ENCODE data around the gene UCHL5. TPM values are rescaled to one million over a fixed set of nuclear protein-coding genes. Genes with fewer than 3 reads are reported as not detected.

UCHL5 gene
- total RNA-seq, 1 donor from 2014 or later = 24.9 TPM

DNA sequence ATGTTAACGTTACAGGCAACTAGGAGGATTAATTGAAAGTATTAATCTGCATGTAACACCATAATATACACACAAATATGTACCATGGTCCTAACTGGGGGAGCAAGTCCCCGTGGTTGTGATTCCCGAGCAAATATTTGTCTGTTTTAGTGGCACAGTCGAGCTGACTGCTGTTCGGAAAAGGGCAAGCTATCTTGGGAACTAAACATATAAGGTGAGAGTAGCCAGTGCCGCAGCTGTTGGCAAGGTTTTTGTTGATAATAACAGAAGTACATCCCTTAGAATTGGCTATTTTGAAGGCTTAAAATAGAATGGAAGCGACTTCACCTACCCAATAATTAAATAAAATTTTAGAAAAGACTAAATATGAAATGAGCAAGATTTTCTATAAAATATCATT lies 45.5 kb downstream of the UCHL5 start:
- no peak for DNase-seq (ENCODE audit: low spot score)
- H3K27me3 Mint-ChIP-seq (ENCODE audit: unreplicated experiment) = peaks cover 2% of the 10 kb centered on the region
- H3K4me1 Mint-ChIP-seq (ENCODE audit: unreplicated experiment) = no peaks in the 10 kb centered on the region
- no peaks in the 10 kb centered on the region for H3K36me3 Mint-ChIP-seq (ENCODE audit: low read depth, unreplicated experiment)
- H3K27ac Mint-ChIP-seq (ENCODE audit: unreplicated experiment) = no peak overlapping the region
- TF ChIP-seq, protein P1, sequence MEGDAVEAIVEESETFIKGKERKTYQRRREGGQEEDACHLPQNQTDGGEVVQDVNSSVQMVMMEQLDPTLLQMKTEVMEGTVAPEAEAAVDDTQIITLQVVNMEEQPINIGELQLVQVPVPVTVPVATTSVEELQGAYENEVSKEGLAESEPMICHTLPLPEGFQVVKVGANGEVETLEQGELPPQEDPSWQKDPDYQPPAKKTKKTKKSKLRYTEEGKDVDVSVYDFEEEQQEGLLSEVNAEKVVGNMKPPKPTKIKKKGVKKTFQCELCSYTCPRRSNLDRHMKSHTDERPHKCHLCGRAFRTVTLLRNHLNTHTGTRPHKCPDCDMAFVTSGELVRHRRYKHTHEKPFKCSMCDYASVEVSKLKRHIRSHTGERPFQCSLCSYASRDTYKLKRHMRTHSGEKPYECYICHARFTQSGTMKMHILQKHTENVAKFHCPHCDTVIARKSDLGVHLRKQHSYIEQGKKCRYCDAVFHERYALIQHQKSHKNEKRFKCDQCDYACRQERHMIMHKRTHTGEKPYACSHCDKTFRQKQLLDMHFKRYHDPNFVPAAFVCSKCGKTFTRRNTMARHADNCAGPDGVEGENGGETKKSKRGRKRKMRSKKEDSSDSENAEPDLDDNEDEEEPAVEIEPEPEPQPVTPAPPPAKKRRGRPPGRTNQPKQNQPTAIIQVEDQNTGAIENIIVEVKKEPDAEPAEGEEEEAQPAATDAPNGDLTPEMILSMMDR (IDR thresholded peaks at IDR 0.05; ENCODE audit: unreplicated experiment) = no peak
- H3K4me3 Mint-ChIP-seq (ENCODE audit: unreplicated experiment) = no peak overlapping the region
- H3K9me3 Mint-ChIP-seq (ENCODE audit: unreplicated experiment) = no peaks in the 10 kb centered on the region

DNA sequence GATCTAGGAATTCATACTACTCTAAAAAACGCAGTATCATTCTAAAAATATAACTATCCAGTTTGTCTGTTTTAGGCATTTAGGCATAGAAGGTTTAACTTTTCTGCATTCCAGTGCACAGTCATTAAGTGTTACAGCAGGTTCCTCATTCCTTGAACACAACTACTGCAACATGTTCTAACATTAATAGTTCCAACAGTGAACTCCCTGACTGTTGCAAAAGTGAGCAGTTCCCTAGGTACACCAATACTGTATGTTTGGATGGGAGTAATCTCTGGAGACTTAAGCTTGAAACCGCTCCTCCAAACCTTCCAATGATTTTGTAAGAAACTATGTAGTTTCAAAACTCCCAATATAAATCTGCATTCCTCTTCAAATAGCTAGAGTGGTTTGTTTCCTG lies 46.2 kb downstream of the UCHL5 start:
- H3K36me3 Mint-ChIP-seq (ENCODE audit: low read depth, unreplicated experiment) = no peaks in the 10 kb centered on the region
- no peak for DNase-seq (ENCODE audit: low spot score)
- H3K4me1 Mint-ChIP-seq (ENCODE audit: unreplicated experiment) = no peaks in the 10 kb centered on the region
- TF ChIP-seq, protein P1 (IDR thresholded peaks at IDR 0.05; ENCODE audit: unreplicated experiment) = no peak
- H3K27me3 Mint-ChIP-seq (ENCODE audit: unreplicated experiment) = peaks cover 2% of the 10 kb centered on the region
- H3K4me3 Mint-ChIP-seq (ENCODE audit: unreplicated experiment) = no peak overlapping the region
- H3K27ac Mint-ChIP-seq (ENCODE audit: unreplicated experiment) = no peak overlapping the region
- no peaks in the 10 kb centered on the region for H3K9me3 Mint-ChIP-seq (ENCODE audit: unreplicated experiment)

DNA sequence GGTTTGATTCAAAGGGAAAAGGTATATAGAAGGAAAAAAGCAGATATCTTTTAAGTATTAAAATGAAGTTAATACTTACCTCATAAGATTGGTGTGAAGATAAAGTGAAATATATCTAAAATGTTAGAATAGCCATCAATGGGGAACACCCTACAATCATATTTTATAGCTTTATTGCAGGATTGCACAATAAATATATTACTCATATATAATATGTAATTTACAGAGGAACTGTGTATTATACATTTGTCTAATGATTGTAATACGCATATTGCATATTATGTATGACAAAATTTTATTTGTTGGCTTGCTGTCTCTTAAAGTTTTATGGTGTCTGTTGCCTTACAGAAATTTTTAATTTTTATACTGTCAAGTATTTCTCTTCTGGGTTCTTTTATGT lies 47.8 kb downstream of the UCHL5 start:
- Mint-ChIP-seq H3K4me1 (ENCODE audit: unreplicated experiment) (no peaks in the 10 kb centered on the region), H3K27ac (ENCODE audit: unreplicated experiment) (no peak overlapping the region), H3K9me3 (ENCODE audit: unreplicated experiment) (no peaks in the 10 kb centered on the region), H3K27me3 (ENCODE audit: unreplicated experiment) (peaks cover 2% of the 10 kb centered on the region), H3K36me3 (ENCODE audit: low read depth, unreplicated experiment) (no peaks in the 10 kb centered on the region), H3K4me3 (ENCODE audit: unreplicated experiment) (no peak overlapping the region)
- TF ChIP-seq, protein P1 (IDR thresholded peaks at IDR 0.05; ENCODE audit: unreplicated experiment) = no peak
- no peak for DNase-seq (ENCODE audit: low spot score)

DNA sequence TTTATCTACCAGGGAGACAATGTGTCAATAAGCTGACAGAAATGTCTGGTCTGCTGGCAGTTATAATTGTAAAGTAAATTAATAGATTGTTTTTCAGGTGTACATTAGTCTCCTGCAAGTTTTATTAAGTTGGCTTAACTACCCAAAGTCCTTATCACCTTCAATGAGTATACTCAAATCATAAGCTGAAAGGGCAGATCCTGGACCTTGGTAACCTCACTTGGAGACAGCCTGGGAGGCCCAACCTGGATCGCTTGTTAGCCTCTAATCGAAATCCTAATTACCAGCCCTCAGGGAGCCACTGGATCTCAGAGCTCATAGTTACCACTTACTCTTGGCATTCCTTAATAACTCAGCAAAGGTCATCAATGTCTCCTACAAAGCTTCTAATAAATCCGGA lies 49.7 kb downstream of the UCHL5 start:
- no peak overlapping the region for H3K4me3 Mint-ChIP-seq (ENCODE audit: unreplicated experiment)
- no peaks in the 10 kb centered on the region for H3K9me3 Mint-ChIP-seq (ENCODE audit: unreplicated experiment)
- H3K27ac Mint-ChIP-seq (ENCODE audit: unreplicated experiment) = no peak overlapping the region
- DNase-seq (ENCODE audit: low spot score) = no peak
- TF ChIP-seq, protein P1 (IDR thresholded peaks at IDR 0.05; ENCODE audit: unreplicated experiment) = no peak
- no peaks in the 10 kb centered on the region for H3K36me3 Mint-ChIP-seq (ENCODE audit: low read depth, unreplicated experiment)
- no peaks in the 10 kb centered on the region for H3K4me1 Mint-ChIP-seq (ENCODE audit: unreplicated experiment)
- peaks cover 2% of the 10 kb centered on the region for H3K27me3 Mint-ChIP-seq (ENCODE audit: unreplicated experiment)

DNA sequence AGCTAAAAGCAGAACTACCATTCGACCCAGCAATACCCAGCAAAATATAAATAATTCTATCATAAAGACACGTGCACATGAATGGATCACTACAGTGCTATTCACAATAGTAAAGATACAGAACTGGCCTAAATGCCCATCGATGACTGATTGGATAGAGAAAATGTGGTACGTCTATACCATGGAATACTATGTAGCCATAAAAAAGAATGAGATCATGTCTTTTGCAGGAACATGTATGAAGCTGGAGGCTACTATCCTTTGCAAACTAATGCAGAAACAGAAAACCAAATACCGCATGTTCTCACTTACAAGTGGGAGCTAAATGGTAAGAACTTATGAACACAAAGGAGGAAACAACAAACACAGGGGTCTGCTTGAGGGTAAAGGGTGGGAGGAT lies 53.4 kb downstream of the UCHL5 start:
- H3K27me3 Mint-ChIP-seq (ENCODE audit: unreplicated experiment) = no peaks in the 10 kb centered on the region
- H3K27ac Mint-ChIP-seq (ENCODE audit: unreplicated experiment) = no peak overlapping the region
- no peak overlapping the region for H3K4me3 Mint-ChIP-seq (ENCODE audit: unreplicated experiment)
- H3K36me3 Mint-ChIP-seq (ENCODE audit: low read depth, unreplicated experiment) = no peaks in the 10 kb centered on the region
- no peaks in the 10 kb centered on the region for H3K4me1 Mint-ChIP-seq (ENCODE audit: unreplicated experiment)
- TF ChIP-seq, protein P1 (IDR thresholded peaks at IDR 0.05; ENCODE audit: unreplicated experiment) = no peak
- no peak for DNase-seq (ENCODE audit: low spot score)
- no peaks in the 10 kb centered on the region for H3K9me3 Mint-ChIP-seq (ENCODE audit: unreplicated experiment)
